Inflammatory macrophage treated with lipopolysaccharide for 4 hours (primary cell): Measurements from ENCODE around the gene PPM1M.
A peak's percentile ranks its signal among the peaks of the same experiment; 100 is the strongest.

Experiments used
- DNase-seq: peaks from one replicate; pipeline ENCODE4 v3.0.0-alpha.2; 2020

PPM1M gene, protein sequence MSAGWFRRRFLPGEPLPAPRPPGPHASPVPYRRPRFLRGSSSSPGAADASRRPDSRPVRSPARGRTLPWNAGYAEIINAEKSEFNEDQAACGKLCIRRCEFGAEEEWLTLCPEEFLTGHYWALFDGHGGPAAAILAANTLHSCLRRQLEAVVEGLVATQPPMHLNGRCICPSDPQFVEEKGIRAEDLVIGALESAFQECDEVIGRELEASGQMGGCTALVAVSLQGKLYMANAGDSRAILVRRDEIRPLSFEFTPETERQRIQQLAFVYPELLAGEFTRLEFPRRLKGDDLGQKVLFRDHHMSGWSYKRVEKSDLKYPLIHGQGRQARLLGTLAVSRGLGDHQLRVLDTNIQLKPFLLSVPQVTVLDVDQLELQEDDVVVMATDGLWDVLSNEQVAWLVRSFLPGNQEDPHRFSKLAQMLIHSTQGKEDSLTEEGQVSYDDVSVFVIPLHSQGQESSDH

DNA sequence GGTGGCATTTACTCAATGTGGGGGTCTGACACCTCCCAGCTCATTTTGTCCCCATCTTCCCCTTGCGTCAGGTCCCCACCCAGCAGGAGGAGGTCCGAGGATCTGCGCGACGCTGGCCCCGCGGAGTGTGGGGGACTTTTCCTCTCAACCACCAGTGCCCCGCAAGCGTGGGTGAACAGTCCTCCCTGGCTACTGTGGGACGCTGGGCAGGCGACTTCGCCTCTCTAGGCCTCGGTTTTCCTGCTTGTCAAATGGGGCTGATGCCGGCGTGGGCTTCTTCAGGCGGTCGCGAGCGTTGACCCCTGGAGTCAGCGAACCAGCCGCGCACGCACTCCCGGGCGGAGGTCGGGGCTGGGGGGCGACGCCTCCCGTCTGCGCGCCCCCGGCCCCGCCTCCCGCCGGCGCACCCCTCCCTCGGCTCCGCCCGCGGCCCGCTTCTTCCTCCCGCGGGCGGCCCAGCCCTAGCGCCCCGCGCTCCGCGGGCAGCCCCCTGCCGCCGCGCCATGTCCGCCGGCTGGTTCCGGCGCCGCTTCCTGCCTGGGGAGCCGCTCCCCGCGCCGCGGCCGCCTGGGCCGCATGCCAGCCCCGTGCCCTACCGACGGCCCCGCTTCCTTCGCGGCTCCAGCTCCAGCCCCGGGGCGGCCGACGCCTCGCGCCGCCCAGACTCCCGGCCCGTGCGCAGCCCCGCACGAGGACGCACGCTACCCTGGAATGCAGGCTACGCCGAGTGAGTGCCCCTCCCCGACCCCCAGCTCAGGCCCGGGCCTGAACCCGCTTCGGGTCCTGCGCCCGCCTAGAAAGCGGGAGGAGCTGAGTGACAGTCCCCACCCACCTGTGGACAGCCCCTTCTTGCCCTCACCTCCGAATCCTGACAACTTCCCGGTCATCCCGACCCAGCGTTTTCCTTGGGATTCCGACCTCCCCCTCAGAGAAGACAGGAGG is at the start of gene PPM1M:
PPM1M (plus strand) TSS at position 438 of the 942 bp plus-strand sequence; CDS start at position 504, 66 bp downstream.
- peak; percentile 49 for DNase-seq

DNA sequence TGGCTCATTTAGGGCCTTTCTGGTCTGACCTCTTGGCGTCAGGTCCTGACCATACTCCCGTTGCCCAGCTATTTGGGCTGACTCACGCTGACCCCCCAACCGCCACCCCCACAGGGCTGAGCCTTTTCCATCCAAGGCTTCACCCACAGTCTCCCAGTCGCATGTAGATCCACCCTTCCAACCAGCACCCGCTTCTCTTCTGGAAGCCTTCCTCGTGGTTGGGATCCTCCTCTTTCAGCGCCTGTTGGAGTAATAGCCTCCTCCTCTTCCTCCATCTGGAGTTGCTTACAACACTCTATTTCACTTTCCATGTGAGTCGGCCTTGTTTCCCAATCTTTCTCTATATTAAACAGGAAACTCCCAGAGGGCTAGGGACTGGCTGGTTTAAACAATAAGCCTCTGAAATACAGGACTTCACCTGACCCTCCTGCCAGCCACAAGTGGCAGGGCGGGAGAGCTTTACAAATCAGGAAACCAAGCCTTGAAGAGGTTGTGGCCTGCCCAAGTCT is 49.7 kb upstream of the PPM1M start:
- DNase-seq = peak; percentile 98

DNA sequence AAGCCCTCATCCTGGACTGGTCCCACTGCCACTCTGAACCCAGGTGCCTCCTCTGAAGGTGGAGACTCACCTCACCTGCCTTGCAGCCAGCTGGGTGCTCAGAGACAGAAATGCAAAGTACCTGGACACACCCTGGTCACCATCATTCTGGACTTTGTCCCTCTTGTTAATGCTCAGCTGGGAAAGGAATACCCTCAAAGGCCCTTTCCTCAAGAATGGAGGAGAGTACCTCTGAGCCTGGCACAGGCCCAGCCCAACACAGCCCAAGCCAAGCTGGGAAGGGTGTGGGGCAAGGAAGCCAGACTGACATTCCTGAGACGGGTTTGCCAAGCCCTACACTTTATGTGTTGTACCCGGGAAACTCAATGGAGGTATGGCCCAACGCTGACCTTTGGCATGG is 48.6 kb upstream of the PPM1M start:
- no peak for DNase-seq

DNA sequence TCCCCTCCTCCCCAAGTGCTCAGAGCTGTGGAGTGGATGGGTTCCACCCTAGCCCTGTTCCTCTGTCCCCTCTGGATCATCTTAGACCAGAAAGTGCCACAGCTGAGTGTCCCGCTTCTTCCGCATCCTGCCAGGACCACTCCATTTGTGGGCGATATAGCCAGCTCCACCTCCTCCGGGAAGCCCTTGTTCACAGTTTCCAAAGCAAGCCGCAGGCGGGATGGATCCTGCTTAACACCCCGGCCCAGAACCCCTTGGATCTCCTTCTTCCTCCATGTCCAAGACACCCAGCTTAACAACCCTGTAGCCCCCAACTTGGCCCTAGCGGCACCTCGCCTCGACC is 48.1 kb upstream of the PPM1M start:
- DNase-seq = no peak

DNA sequence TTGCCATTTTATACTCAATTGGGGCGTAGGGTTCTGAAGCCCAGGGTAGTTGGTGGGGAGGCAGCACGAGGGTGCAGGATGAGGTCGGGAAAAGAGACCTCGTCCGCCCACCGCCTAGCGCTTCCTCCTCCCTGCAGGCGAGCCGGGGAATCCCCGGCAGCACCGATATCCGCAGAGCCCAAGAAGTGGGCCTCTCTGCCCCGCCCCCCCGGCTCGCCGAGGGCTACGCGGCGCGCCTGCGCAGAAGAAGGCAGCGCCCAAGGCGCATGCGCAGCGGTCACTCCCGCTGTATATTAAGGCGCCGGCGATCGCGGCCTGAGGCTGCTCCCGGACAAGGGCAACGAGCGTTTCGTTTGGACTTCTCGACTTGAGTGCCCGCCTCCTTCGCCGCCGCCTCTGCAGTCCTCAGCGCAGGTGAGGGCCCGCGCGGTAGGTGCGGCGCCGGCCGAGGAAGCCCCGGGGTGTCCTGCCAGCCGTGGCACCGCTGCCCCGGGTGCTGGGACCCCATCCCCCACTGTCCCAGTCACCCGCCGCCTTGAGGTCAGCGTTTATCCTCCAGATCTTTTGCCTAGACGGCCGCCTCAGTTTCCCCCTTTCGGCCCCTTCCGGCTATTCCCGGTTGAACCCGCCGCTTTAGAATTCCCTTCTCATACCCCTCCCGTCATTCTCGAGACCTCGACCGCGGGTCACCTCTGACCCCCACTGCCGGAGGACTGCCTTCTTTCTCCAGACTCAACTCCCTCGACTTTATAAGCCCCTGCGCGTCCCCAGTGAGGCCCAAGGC is 47.5 kb upstream of the PPM1M start, which contains the start of gene ALAS1:
ALAS1 (plus strand) TSS at position 319 of the 784 bp plus-strand sequence. CDS start 1,082 bp downstream, outside the sequence.
- DNase-seq = peak; percentile 95

DNA sequence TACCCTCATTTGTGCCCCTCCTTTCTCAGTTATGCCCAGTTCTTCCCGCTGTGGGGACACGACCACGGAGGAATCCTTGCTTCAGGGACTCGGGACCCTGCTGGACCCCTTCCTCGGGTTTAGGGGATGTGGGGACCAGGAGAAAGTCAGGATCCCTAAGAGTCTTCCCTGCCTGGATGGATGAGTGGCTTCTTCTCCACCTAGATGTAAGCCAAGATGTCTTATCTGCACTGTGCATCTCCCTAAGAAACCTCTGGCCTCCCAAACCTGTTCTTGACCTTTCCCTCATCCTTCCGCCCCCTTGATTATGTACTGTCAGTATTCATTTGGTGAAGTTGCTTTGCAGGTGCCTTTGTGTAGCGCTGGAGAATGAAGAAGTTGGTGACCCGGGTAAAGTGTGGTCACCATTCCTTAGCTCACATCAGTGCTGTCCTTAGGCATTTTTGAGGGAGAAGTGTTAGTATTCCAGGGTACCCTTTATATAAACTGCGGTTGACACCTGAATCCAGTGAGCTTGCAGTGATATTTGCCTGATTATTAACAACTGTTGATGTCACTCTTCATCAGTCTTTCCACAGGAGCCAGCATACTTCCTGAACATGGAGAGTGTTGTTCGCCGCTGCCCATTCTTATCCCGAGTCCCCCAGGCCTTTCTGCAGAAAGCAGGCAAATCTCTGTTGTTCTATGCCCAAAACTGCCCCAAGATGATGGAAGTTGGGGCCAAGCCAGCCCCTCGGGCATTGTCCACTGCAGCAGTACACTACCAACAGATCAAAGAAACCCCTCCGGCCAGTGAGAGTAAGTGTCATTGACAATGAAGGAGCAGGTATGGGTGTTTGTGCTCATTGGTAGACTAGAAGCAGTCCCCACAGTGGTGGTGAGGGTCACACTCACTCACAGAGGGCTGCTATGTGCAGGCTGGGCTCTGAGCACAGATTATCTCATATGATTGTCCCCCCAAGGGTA is 46.6 kb upstream of the PPM1M start:
- no peak for DNase-seq

DNA sequence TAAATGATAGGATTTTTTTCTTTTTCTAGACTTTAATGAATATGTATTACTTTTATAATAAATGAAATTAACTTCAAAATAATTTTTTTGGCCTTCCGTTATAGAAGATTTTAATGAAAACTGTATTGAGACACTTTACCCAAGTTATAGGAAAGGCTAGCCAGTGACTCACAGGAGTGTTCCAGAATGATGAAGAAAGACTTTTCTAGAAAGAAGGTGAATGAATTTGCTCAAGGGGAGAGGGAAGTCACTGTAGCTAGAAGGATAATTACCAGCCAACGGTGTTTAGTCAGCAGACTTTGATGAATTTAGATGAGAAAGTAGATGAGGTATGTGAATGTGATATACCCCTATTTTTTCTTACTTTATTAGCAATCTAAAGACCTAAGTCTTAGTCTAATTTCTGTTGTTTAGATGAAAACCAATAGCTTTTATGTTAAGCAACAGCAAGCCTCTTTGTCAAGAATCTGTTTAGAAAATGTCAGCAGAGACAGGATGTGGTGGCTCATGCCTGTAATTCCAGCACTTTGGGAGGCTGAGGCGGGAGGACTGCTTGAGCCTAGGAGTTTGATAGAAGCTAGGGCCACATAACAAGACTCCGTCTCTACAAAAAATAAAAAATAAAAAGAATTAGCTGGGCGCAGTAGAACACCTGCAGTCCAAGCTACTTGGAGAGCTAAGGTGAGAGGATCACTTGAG is 44.4 kb upstream of the PPM1M start:
- peak; percentile 66 for DNase-seq

DNA sequence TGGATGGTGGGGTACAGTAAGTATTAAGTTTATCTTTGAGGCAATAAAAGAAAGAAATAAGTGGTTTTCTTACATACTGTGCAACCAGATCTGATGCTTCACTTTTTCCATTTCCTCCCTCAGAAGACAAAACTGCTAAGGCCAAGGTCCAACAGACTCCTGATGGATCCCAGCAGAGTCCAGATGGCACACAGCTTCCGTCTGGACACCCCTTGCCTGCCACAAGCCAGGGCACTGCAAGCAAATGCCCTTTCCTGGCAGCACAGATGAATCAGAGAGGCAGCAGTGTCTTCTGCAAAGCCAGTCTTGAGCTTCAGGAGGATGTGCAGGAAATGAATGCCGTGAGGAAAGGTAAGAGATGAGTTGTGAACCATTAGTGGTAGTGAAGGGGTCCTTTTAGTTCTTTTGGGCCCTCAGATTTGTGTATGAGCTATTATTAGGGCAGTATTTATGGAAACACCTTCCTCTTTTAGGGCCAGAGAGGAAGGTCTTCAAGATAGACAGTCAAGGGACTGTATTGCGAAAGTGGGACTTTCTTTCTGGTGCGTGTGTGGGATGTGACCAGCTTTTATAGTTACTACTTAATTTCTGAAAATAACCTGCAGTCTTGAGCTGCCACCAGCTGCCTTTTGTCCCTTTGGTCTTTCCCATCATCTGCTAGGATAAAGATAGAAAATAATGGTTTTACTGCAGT is 43.0 kb upstream of the PPM1M start:
- DNase-seq = peak; percentile 88

DNA sequence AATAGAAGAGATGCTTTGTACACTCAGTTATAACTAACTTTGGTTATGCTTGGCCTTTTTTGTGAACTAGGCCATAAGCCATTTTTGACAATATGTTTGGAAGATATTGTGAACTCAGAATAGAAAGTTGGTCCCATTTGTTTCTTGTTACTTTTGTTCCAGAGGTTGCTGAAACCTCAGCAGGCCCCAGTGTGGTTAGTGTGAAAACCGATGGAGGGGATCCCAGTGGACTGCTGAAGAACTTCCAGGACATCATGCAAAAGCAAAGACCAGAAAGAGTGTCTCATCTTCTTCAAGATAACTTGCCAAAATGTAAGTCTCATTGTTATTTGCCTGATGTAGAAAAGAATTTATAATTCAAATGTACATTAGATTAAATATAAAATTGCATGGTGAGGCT is 41.9 kb upstream of the PPM1M start:
- no peak for DNase-seq

DNA sequence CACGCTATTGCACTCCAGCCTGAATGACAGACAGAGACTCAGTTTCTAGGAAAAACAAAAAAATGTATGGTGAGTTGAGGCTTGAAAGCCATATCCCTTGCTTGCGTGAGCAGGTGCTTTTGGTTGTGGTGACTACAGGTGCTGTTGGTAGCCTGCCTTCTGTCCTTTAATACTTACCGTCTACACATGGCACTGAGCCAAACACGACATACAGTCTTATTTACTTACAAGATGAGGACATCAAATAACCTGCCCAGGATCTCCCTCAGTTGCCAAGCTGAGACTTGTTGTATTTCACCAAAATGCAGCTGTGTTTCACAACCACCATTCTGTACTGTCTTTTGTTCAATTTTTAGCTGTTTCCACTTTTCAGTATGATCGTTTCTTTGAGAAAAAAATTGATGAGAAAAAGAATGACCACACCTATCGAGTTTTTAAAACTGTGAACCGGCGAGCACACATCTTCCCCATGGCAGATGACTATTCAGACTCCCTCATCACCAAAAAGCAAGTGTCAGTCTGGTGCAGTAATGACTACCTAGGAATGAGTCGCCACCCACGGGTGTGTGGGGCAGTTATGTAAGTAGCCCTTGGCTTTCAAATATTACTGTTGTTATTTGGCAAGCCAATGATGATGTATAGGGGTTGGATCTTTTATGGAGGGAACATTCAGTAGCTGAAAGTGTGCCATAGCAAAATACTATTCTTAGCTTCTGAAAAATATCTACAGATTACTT is 41.1 kb upstream of the PPM1M start:
- peak; percentile 88 for DNase-seq

DNA sequence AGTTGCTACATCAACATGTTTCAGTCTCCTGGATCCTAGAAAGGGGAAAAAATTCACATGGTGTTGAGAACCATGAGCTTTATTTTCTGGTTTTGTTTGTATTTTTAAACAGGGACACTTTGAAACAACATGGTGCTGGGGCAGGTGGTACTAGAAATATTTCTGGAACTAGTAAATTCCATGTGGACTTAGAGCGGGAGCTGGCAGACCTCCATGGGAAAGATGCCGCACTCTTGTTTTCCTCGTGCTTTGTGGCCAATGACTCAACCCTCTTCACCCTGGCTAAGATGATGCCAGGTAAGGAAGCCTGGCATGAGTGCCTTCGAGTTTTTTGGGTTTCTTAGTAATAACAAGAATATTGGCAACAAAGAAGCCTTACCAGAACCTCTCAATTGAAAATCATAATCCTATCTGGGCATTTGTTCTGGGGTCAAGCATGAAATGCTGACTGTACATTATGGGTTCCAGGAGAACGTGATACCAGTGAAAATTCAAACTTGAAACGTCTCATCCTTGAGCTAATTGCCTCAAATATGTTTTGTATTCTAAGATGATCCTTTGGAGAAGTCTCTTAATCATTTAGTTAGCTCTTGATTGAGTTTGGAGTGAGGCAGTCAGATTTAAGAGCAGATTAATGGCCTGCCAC is 39.7 kb upstream of the PPM1M start:
- no peak for DNase-seq

DNA sequence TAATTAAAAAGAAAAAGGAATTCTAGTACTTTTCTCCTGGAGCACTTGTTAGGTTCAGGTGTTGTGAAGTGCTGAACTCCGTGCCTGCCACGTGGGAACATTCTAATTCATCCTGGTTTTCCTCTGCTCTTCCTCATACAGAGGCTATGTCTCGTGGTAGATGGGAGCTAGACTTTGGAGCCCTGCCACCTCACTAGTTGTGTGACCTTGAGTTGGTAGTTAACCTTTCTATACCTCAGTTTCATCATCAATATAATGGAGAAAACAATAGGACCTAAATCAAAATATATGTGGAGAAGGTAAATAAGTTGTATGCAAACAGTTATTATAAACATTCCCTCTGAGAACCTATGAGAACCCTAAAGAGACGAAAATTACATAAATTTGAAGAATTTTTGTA is 37.0 kb upstream of the PPM1M start:
- no peak for DNase-seq

DNA sequence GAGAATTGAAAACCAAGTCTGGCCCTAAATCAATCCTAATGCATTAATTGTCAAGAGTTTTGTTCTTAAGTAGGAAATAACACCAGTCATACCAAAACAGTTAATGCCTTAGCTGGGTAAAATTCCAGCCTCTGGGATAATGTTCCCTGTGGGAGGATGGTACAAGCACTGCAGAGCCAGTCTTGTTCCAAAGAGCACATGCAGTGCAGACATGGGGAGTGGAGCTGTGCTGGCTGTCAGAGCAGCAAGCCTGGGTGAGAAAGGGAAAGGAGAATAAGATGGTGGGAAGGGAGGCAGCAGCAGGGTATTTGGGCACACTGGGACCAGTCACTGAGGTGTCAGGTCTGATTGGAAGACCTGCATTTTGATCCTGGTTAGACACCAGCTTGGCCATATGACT is 35.5 kb upstream of the PPM1M start:
- DNase-seq = no peak

DNA sequence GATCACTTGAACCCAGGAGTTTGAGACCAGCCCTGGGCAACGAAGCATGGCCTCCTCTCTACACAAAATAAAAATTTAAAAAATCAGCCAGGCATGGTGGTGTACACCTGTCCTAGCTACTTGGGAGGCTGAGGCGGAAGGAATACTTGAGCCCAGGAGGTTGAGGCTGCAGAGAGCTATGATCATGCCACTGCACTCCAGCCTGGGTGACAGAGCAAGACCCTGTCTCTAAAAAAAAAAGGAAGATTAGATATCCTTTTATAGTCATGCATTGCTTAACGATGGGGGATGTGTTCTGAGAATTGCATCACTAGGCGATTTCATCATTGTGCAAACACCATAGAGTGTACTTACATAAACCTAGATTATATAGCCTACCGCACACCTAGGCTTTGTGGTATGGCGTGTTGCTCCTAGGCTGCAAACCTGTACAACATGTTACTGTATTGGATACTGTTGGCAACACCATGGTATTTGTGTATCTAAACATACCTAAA is 35.0 kb upstream of the PPM1M start:
- peak; percentile 91 for DNase-seq

DNA sequence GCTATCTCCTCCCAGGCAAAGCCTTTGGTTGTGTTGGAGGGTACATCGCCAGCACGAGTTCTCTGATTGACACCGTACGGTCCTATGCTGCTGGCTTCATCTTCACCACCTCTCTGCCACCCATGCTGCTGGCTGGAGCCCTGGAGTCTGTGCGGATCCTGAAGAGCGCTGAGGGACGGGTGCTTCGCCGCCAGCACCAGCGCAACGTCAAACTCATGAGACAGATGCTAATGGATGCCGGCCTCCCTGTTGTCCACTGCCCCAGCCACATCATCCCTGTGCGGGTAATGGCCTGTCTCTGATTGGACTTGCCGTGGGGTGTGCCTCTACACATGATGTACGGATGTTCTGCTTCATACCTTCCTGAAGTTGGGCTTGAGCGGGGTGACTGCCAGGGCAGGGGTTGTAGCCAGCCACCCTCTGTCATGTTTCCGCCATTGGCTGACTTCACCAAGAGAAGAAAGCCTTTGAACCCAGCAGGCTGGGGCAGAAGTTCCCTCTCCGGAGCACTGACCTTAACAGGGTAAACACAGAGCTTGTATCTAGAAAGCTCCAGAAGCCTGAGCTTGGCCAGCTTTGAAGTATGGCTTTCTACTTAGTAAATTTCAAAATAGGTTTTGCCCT is 34.2 kb upstream of the PPM1M start:
- no peak for DNase-seq

DNA sequence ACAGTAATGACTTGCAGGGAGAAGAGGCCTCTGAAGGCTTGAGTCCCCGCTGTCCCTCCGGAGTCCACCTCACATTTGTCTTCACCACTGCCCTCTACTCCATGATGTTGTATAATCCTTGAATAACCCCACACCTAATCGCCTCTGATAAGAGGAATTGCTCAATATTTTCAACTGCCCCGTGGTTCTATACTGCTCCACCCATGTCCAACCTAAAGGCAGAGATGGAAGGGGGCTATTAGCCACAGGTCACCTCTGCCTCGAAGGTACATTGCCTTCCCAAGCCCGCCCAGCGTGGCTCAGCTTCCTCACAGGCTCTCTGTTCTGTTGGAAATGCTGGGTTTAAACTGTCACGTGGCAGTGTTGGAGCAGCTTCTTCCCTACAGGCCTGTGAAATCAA is 32.6 kb upstream of the PPM1M start:
- DNase-seq = no peak

DNA sequence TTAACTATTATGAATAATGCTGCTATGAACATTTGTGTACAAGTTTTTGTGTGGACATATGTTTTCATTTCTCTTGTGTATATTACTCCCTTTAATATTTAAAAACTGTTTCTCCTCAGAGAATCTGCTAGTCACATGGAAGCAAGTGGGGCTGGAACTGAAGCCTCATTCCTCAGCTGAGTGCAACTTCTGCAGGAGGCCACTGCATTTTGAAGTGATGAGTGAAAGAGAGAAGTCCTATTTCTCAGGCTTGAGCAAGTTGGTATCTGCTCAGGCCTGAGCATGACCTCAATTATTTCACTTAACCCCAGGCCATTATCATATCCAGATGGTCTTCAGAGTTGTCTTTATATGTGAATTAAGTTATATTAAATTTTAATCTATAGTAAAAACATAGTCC is 31.7 kb upstream of the PPM1M start:
- no peak for DNase-seq

DNA sequence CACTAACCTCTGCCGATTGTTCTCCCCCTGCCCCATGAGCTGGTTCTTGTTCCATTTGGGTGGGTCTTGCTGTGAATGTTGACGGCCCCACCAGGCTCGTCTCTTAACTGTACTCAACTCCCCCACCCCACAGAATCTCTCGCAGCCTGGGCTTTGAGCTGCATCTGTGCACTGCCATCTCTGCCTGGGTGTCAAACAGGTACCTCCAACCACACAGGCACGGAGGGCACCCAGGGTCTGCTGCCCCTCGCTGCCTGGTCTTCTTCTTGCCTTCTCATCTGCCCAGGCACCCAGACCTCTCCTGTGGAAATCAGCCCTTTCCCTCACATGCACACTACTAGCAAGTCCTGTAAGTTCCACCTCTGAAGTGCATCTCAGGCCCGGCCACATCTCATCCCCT is 30.2 kb upstream of the PPM1M start:
- no peak for DNase-seq
